ENCODE results near the gene AGPAT1. TPM values are rescaled to one million over a fixed set of nuclear protein-coding genes. Genes with fewer than 3 reads are reported as not detected.

The AGPAT1 gene
- total and polyA plus RNA-seq, 2 of the 8 experiments (the other 6 are each of a cell fraction or from before 2014, with no cell fraction given): 96.0 to 222 TPM

DNA sequence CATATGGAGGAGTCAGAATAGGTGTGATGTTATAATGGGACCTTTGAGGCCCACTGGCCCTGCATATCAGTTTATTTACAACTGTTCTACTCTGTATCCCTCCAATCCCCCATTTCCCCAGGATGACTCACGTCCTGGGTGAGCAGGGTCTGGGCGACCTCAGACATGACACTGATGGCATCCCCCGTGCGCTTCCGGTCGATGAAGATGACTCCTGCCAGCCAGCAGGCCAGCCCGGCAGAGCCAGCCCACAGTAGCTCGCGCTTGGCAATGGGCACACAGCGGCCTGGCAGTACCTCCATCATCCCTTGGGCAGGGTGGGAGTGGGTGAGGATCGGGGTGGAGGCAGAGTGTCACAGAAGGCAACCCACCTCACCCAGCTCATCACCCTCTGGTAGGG, 5.6 kb downstream of the AGPAT1 start:
- TF ChIP-seq RXRA (IDR thresholded peaks at IDR 0.05; ENCODE audit: insufficient read depth, low read depth, low read length) (no peak), SIRT6 (IDR thresholded peaks at IDR 0.05; ENCODE audit: low read length) (no peak)
- H2BK15ac ChIP-seq (ENCODE audit: low read length): no peak overlapping the region
- peaks cover 13 to 33% of the 10 kb centered on the region in 2 experiments for H3K79me2 ChIP-seq (ENCODE audit: control insufficient read depth in 1 of 2, insufficient read depth in 2 of 2, low read length in 2 of 2)
- peaks cover 4% of the 10 kb centered on the region; the same call in 1 of the 2 replicates for H3K79me1 ChIP-seq (ENCODE audit: low read depth, low read length)
- H3K23ac ChIP-seq (ENCODE audit: insufficient read length): no peak overlapping the region
- H2BK12ac ChIP-seq (ENCODE audit: low read depth, low read length): no peak overlapping the region
- no peak overlapping the region for H3K9ac ChIP-seq (replicated peaks in 1 of 4; ENCODE audit: extremely low read depth in 1 of 4, low read depth in 3 of 4, low read length in 3 of 4)
- CTCF ChIA-PET (ENCODE audit: partially characterized antibody): interaction anchor here (0.8 to 1.6 kb wide), 6 partner anchors 19 to 53 kb away, joined by 3 to 4 read pairs (median 4); partner anchors contain the start of gene GPSM3
- peaks cover 8 to 11% of the 10 kb centered on the region in 2 experiments for H4K20me1 ChIP-seq (replicated peaks in 1 of 2; ENCODE audit: control insufficient read depth in 1 of 2, insufficient read depth in 2 of 2, low read length in 2 of 2)
- FAIRE-seq: no peak
- no peak overlapping the region for H3K27ac ChIP-seq (ENCODE audit: low read depth, low read length)
- H2BK120ac ChIP-seq (replicated peaks; ENCODE audit: low read depth, low read length): no peak overlapping the region
- peaks cover 4 to 17% (median 9%) of the 10 kb centered on the region in 4 experiments; a peak in 6 of 7 replicates for H3K4me1 ChIP-seq (replicated peaks in 1 of 4; ENCODE audit: control insufficient read depth in 3 of 4, insufficient read depth in 4 of 4, low read length in 3 of 4)
- H2BK5ac ChIP-seq (ENCODE audit: low read depth, low read length): no peak overlapping the region
- no peak for DNase-seq (ENCODE audit: low read depth in 1 of 2, low spot score in 2 of 2)
- no peak overlapping the region for H3K56ac ChIP-seq (replicated peaks; ENCODE audit: insufficient read length, low read depth, low read length)
- peaks cover 4 to 41% (median 30%) of the 10 kb centered on the region in 4 experiments for H3K36me3 ChIP-seq (ENCODE audit: control insufficient read depth in 2 of 4, insufficient read depth in 4 of 4, low read length in 3 of 4)
- H3K27me3 ChIP-seq (replicated peaks in 1 of 4; ENCODE audit: control insufficient read depth in 3 of 4, extremely low read depth in 1 of 4, insufficient read depth in 3 of 4, low read length in 3 of 4): no peaks in the 10 kb centered on the region
- H4K8ac ChIP-seq (ENCODE audit: extremely low read depth, insufficient read depth, low read length): peak overlapping the region; percentile 53; the same call in 1 of the 2 replicates
- H3K23me2 ChIP-seq (ENCODE audit: low read depth, low read length): peaks cover 2% of the 10 kb centered on the region; the same call in 1 of the 2 replicates
- no peak overlapping the region for H3K18ac ChIP-seq (ENCODE audit: extremely low read depth, low read length)
- no peak overlapping the region for H2BK20ac ChIP-seq (ENCODE audit: low read length)
- no peak overlapping the region for H3K14ac ChIP-seq (ENCODE audit: insufficient read length)
- no peaks in the 10 kb centered on the region for H3K9me3 ChIP-seq (ENCODE audit: insufficient read depth in 2 of 2, low read depth in 1 of 2, low read length in 1 of 2)
- no peak overlapping the region for H2AFZ ChIP-seq (ENCODE audit: low read length)
- no peak overlapping the region for H3K4ac ChIP-seq (replicated peaks; ENCODE audit: insufficient read length, low read depth, low read length)
- WGBS, 2 experiments (ENCODE audit: extremely low coverage in 1 of 2, insufficient coverage in 1 of 2, insufficient read length in 1 of 2, insufficient replicate concordance in 2 of 2, low coverage in 1 of 2, low lambda C conversion rate in 2 of 2, missing lambda C conversion rate in 1 of 2): 92% methylated on average over 11 of the region's 11 CpGs; no CpG with 5 or more reads in 1 of the 2 experiments
- no peak overlapping the region for H3K4me2 ChIP-seq (ENCODE audit: insufficient read depth in 1 of 2, low read depth in 2 of 2, low read length in 2 of 2)
- no peak overlapping the region for H3K4me3 ChIP-seq (ENCODE audit: extremely low read depth in 1 of 4, insufficient read depth in 2 of 4, low read depth in 3 of 4, low read length in 4 of 4)
- no peak overlapping the region for H2AK5ac ChIP-seq (ENCODE audit: low read depth, low read length)
- no peak overlapping the region for H4K5ac ChIP-seq (ENCODE audit: insufficient read length, low read depth, low read length)
- no peak overlapping the region for H4K91ac ChIP-seq (replicated peaks; ENCODE audit: insufficient read length, low read length)
- POLR2A ChIA-PET (ENCODE audit: partially characterized antibody): interaction anchor here (0.7 to 1.3 kb wide), 5 partner anchors 10 to 120 kb away, joined by 3 to 8 read pairs (median 3); no protein-coding TSS in a partner anchor
